Measurements from ENCODE around the gene KIF5C. TPM values are rescaled to one million over a fixed set of nuclear protein-coding genes. Genes with fewer than 3 reads are reported as not detected.

KIF5C gene
- total and polyA plus RNA-seq, 2 experiments from 2014 or later: 45.0 to 49.1 TPM

GRCh38 chr2:149036507-149037293 lies 161.7 kb downstream of the KIF5C start:
- H3K27ac Mint-ChIP-seq: no peak overlapping the region
- Histone ChIP-seq H3K4me1 (ENCODE audit: insufficient read depth) (peaks cover 7% of the 10 kb centered on the region), H3K4me2 (no peak overlapping the region), H3K36me3 (ENCODE audit: insufficient read depth) (no peaks in the 10 kb centered on the region), H3F3A (replicated peaks; ENCODE audit: low read depth) (no peaks in the 10 kb centered on the region), H2AFZ (no peak overlapping the region), H3K9me2 (ENCODE audit: insufficient read depth) (no peaks in the 10 kb centered on the region), H3K27me3 (ENCODE audit: insufficient read depth) (peaks cover 29% of the 10 kb centered on the region), H3K4me3 (no peak overlapping the region), H3K27ac (ENCODE audit: low read depth) (no peak overlapping the region), H3K79me2 (replicated peaks; ENCODE audit: insufficient read depth) (no peaks in the 10 kb centered on the region), H4K20me1 (replicated peaks; ENCODE audit: insufficient read depth) (peaks cover 4% of the 10 kb centered on the region; the same call in 1 of the 2 replicates)
- H3K27me3 Mint-ChIP-seq (ENCODE audit: insufficient read depth, low read depth, poor library complexity): peaks cover 21% of the 10 kb centered on the region
- TF ChIP-seq ZNF462 (CRISPR knock-in tag; IDR thresholded peaks at IDR 0.05): no peak
- TF ChIP-seq CTCF (conservative IDR thresholded peaks at IDR 0.05; ENCODE audit: low read depth in 2 of 2): no peak
- no peak for TF ChIP-seq NANOG (IDR thresholded peaks at IDR 0.05; ENCODE audit: borderline replicate concordance)
- no peak for TF ChIP-seq ZNF114 (CRISPR knock-in tag; IDR thresholded peaks at IDR 0.05)
- no peak for TF ChIP-seq ZNF331 (CRISPR knock-in tag; IDR thresholded peaks at IDR 0.05; ENCODE audit: low read depth)
- no peak for TF ChIP-seq CREB1 (CRISPR knock-in tag; IDR thresholded peaks at IDR 0.05; ENCODE audit: low read depth)
- no peak for TF ChIP-seq JUNB (IDR thresholded peaks at IDR 0.05; ENCODE audit: unreplicated experiment)
- TF ChIP-seq EZH2 (IDR thresholded peaks at IDR 0.05; ENCODE audit: low read depth, unreplicated experiment): no peak
- no peak for TF ChIP-seq POLR2AphosphoS5 (IDR thresholded peaks at IDR 0.05; ENCODE audit: low read depth)
- TF ChIP-seq STAT1 (IDR thresholded peaks at IDR 0.05; ENCODE audit: unreplicated experiment): no peak
- TF ChIP-seq REST (IDR thresholded peaks at IDR 0.05; ENCODE audit: unreplicated experiment): no peak
- TF ChIP-seq ETS1 (IDR thresholded peaks at IDR 0.05): no peak
- no peak overlapping the region; the same call in 2 of the 3 replicates for H3K4me3 Mint-ChIP-seq
- DNase-seq (ENCODE audit: low spot score) (no peak), ATAC-seq (no peak)
- H3K9me3 Mint-ChIP-seq: no peaks in the 10 kb centered on the region
- no peaks in the 10 kb centered on the region for H3K36me3 Mint-ChIP-seq (ENCODE audit: low read depth)
- peaks cover 21% of the 10 kb centered on the region; the same call in 2 of the 3 replicates for H3K4me1 Mint-ChIP-seq

Measured in GM23338 (cell line).